Prostate gland (tissue), 2 donors: ENCODE results near the gene COA6.

Source experiments
- POLR2AphosphoS5 ChIP-seq: sonication (generic); formaldehyde crosslinking; IDR thresholded peaks from one replicate; pipeline ENCODE4 v1.6.1; 2017; ENCODE audit warnings: antibody characterized with exemption
- TF ChIP-seq, protein P1 (sequence below), 4 experiments: fragments of 200-600 bp in 2 of 4; fragments of 450-650 bp in 2 of 4; sonication (generic) in 2 of 4; IDR thresholded peaks; 1 replicate in 3 of 4; 2 replicates in 1 of 4; pipeline ENCODE4 v1.5.1; 2016 to 2019; ENCODE audit warnings: antibody characterized with exemption in 4 of 4, mild to moderate bottlenecking in 2 of 4, moderate library complexity in 2 of 4

- TF ChIP-seq, protein P1, sequence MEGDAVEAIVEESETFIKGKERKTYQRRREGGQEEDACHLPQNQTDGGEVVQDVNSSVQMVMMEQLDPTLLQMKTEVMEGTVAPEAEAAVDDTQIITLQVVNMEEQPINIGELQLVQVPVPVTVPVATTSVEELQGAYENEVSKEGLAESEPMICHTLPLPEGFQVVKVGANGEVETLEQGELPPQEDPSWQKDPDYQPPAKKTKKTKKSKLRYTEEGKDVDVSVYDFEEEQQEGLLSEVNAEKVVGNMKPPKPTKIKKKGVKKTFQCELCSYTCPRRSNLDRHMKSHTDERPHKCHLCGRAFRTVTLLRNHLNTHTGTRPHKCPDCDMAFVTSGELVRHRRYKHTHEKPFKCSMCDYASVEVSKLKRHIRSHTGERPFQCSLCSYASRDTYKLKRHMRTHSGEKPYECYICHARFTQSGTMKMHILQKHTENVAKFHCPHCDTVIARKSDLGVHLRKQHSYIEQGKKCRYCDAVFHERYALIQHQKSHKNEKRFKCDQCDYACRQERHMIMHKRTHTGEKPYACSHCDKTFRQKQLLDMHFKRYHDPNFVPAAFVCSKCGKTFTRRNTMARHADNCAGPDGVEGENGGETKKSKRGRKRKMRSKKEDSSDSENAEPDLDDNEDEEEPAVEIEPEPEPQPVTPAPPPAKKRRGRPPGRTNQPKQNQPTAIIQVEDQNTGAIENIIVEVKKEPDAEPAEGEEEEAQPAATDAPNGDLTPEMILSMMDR (IDR thresholded peaks at IDR 0.05): no peak
- TF ChIP-seq POLR2AphosphoS5: no peak
Observed at GRCh38 chr1:234405676-234406075, 32.4 kb downstream of the COA6 start.
